GM12892 (cell line): Measurements from ENCODE around the gene PCSK1.

Source experiments
- POLR2A ChIP-seq: IDR thresholded peaks from 2 replicates; pipeline ENCODE4 v1.6.1; 2011; ENCODE audit warnings: low read depth, low read length, control low read depth
- TAF1 ChIP-seq: IDR thresholded peaks from 2 replicates; pipeline ENCODE4 v1.6.1; 2011; ENCODE audit warnings: low read depth, mild to moderate bottlenecking, control low read depth, low read length, borderline replicate concordance

GRCh38 chr5:96354237-96354636, 78.8 kb downstream of the PCSK1 start:
- TF ChIP-seq POLR2A (no peak), TAF1 (no peak)
